ENCODE data around the gene PRTFDC1.

PRTFDC1 gene

DNA sequence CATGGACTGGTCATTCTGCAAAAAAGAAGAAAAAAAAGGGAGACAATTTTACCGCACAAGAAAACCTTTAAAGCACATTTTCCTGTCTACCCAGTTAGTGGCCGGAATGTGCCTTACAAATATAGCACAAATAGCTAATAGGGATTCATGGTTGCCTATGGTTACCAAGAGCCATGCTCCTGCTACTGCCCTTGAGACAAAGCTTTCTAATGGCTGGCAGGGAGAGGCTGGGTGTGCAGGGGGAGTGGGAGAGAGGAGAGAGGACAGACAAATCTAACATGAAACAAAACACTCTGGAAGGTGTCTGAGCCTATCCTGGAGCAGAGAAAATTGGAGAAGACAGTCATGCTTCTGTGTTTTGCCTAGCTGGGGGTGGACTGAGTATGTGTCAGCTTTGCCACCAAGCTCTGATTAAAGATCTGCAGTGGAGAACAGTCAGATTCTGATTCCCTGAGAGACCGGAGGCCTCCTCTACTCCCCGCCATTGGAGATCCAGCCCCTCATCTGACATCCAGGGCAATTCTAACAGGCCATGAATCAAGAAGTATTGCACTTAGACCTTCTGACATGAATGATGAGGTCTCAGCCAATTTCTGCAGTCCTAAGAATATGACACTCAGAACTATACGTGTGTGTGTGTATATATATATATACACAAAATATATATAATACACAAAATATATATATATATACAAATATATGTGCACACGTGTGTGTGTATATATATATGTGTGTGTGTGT is 80.2 kb downstream of the PRTFDC1 start:
- no peak for DNase-seq (ENCODE audit: low spot score)

DNA sequence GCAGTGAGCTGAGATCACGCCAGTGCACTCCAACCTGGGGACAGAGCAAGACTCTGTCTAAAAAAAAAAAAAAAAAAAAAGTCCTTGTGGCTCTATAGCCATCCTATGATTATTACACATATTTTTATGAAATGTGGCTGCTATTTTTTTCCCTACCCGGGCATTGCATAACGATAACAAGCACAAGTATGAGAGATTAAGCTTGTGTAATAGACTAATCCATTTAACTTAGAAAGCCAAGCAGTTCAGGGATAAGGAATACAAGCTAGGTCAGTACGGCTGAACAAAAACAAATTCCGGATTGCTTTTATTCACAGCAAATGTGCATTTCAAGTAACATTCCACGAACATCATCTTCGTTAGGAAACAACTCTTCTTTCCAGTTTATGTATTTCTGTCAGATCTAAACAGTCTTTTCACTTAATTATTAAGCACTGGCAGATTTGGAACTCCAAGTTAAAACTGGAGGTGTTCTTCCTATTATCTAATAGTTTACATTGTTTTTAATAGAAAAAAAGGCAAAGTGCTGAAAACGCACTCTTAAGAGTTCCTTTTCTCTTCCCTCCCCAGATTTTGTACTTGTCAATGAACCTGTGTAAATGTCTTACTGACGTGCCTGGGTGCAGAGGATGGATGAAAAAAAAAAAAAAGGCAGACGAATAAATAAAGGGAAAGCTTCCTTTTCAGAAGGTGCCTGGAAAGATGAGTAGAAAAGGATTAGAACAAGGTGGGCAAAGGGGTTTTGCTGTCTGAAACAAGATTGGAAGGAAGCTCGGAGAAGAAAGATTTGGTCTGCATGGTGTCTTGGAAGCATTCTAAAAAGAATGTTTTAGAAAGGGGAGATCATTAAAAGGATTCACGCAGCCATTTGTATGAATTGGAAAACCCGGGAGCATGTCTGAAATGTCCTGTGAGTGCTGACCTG is 81.1 kb downstream of the PRTFDC1 start:
- DNase-seq (ENCODE audit: low spot score): no peak

DNA sequence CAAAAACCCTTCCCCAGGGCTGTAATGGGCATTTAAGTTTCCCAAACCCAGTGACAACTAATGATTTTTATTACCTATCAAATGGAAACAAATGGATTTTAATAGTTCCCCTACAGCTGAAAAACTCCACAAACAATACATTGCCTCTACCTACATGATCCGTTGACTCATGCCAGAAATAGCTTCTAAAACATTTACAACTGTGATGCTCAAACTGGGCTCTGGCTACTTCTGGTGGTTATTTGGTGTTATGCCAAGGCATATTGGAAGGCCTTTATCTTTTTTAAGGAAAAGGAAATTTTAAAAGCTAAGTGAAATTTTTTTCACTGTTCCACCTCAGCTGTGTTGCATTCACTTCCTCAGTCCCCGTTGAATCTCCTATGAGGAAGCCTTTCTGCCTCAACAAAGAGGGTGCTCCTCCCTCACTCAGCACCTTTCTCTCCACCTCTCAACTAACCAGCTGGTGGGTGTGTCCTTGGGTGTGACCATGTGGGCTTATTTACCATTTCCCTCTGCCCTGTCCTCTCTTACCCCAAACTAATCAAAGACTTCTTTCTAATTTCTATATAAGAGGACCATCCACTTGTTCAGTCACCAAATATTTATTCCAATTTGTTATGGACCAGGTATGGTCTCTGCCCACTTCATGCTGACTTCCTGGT is 82.9 kb downstream of the PRTFDC1 start:
- DNase-seq (ENCODE audit: low spot score): no peak

DNA sequence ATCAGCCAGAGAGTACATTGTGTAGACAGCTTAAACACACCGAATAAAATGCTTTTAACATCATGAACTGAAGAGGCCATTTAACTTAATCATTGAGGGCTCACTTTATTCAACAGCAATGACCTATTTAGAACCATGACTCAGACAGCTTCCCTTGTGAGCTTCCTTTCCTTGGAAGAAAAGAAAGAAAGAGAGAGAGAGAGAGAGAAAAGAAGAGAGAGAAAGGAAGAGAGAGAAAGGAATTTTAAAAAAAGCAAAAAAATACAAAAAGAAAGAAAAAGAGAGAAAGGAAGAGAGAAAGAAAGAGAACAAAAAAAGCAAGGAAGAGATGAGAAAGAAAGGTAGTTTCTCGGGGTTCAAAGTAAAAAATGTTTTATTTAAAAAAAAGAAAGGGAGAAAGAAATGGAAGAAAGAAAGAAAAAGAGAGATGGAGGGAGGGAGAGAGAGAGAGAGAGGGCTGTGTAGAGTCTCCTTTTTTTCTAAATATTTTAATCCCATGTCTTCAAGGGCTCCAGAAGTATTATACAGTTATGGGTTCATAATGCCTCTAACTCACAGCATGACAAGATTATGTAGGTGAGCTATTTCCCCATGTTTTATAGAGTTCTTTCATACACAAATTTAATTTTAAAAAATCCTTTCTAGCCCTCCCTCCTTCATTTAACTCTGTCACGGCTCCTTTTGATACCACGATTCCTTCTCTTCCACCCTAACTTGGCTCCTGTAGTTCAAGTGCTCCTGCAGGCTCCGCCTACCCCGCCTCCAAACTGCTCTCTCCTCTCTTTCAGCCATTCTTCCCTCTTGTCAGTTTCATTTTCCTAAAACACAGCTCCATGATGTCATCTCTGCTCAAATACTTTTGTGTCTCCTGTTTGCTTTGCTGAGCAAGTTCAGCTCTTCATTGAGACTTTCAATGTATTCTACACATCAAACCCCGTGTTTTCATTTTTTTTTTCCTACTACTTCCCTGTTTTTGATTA is 85.5 kb downstream of the PRTFDC1 start:
- DNase-seq (ENCODE audit: low spot score): no peak

DNA sequence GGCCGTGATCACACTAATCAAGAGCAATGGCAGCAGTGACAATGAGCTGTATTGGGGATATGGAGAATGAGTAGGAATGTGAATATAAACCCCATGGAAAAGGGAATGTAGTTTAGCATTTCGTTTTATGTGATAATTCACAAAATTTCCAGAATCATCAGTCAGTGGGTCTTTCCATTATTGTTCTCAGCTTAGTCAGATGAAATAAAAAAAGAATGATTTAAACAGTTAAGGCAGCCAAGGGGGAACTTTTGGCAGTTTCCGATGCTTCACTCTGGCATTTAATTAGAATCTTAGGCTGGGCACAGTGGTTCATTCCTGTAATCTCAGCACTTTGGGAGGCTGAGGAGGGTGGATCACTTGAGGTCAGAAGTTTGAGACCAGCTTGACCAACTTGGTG is 86.6 kb downstream of the PRTFDC1 start:
- no peak for DNase-seq (ENCODE audit: low spot score)

DNA sequence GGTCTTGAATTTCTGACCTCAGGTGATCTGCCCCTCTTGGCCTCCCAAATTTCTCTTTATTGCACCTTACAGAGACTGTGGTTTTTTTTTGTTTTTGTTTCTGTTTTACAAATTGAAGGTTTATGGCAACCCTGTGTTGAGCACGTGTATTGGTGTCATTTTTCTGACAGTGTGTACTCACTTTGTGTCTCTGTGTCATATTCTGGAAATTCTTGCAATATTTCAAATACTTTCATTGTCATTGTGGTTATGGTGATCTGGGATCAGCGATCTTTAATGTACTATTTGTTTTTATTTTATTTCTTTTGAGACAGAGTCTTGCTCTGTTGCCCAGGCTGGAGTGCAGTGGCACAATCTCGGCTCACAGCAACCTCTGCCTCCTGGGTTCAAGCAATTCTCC is 89.8 kb downstream of the PRTFDC1 start:
- no peak for DNase-seq (ENCODE audit: low spot score)

DNA sequence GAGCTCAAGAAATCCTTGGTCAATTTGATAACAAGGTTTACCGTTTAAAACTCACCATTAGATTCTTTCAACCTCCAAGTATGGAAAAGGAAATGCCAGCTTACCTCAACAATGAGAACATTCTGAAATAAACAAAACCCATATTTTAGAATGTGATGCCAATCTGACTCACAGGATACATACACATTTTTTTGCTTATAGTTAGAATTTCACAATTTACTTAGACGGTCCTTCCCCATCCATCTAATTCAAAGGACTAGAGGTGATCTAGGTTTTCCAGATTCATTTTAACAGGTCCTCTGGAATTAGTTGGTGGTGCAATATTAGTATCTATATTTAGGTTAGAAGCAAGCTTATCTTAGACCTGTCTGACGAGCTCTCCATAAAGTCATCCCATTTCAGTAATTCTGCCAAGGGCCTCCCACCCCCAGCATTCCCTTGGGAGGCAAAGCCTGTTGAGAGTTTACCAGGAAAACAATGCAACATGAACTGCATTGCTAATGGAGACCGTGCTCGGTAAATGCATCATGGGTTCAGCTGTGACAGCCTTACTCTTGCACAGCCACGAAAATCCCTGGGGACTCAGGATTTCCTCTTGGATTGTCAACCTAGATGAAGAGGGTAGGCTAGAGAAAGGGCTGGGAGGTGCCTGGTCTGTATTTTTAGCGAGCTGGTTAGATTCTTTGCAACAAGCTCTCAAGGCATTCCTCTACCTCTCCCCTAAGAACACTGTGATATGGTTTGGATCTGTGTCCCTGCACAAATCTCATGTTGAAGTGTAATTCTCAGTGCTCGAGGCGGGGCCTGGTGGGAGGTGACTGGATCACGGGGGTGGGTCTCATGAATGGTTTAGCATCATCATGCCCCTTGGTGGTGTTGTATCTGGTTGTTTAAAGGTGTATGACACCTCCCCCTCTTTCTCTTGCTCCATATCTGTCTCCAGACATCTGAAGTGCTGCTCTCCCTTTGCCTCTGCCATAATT is 93.8 kb downstream of the PRTFDC1 start:
- no peak for DNase-seq (ENCODE audit: low spot score)

DNA sequence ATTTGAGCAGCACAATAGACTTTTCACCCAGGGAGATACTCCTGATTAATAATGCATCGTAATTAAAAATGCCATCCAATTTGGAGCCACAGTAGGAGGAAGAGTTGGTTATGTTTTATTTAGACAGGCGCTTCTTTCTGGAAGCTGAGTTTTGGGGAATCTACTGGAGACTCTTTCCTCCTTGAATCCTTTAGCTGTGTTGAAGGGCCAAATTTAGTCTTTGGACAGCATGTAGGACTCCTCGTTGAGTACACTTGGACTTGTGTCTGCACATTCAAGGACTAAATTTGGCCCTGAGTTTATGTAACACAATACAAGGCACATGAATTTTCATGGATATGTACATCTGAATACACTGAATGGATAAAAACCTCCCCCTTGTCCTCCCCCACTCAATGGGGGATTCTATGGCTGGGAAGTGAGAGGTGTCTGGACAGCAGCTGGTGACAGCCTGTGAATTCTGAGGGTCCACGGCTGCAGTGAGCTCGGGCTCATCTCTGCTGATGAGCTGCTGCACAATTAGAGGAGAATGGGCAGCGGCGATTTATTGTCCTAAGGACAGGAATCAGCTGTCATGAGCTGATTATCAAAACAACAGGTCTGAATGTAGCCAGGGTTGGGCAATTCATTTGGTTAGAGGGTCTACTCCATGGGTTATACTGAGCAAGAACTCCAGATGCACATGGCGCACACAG is 95.2 kb downstream of the PRTFDC1 start:
- DNase-seq (ENCODE audit: low spot score): no peak

DNA sequence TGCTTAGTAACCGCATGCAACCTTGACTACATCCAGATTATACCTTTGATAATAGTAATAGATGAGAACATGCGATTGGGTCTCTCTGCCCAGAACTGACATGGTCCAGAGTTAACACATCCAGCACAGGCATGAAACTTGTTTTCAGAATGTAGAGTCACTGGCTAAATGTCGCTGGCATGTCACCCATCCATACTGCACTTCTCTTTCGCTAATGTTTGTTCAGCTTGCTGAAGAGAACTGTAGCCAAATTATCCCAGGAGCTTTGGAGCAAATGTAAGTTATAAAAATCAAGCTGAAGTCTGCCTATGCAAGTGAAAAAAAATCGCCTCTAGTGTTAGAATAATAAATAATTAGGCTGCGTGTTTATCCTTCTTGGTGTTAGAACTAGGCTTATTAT is 98.2 kb downstream of the PRTFDC1 start:
- DNase-seq (ENCODE audit: low spot score): no peak

DNA sequence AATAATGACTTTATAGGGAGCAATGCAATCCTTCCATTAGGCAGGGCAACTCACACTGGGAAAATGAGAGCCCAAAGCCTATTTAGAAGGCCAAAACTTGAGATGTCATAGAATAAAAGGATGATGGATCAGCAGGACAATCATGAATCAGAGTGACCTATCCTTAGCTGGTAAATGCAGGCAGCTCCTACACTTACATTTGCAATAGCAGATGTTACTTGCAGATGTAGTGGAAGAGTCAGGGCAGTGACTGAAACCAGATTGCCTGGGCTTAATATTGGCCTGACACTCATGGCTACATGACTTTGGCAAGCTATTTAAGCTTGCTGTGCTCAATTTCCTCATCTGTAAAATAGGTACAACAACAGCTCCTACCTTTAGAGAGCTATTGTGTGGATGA is 98.7 kb downstream of the PRTFDC1 start:
- no peak for DNase-seq (ENCODE audit: low spot score)

DNA sequence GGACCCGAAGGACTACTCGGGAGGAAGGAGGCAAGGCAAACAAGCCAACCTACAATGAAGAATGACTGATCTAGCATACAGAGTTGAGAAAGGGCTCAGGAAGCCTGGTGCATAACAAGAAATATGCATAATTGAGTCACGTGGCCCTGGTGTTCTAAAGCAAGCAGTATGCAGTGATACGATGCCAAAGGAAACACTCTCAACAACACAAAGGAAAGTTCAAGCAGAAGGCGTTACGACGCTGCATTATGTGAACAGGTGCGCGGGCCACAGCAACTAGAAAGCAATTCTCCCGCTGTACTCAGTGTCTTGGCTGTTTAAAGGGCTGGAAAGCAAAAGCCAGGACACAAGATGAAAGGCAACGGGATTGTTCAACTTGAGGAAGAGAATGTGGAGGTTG is 100.8 kb downstream of the PRTFDC1 start:
- DNase-seq (ENCODE audit: low spot score): no peak

DNA sequence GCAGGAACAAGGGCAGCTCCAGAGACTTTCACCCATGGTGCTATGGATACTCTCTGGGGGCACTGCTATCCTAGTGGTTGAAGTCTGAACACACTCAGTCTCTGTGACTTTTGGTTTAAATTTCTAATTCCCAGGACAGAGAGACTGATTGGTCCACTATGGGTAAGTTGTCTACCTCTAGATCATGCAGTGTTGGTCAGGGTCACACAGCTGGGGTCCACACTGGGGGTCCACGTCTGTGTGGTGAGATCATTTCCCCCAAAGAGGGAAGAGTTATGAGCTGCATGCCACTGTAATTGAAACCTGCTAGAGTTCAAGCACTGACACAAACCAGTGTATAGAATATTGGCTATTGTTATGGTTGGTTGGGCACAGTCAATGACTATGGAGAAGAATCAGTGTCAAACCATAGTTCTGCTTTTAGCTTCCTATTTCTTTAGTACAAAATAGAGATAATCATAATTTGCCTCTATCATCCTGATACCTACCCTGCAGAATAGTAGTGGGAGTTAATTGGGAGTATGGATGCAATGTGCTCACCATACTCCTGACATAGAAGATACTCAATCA is 101.6 kb downstream of the PRTFDC1 start:
- no peak for DNase-seq (ENCODE audit: low spot score)

DNA sequence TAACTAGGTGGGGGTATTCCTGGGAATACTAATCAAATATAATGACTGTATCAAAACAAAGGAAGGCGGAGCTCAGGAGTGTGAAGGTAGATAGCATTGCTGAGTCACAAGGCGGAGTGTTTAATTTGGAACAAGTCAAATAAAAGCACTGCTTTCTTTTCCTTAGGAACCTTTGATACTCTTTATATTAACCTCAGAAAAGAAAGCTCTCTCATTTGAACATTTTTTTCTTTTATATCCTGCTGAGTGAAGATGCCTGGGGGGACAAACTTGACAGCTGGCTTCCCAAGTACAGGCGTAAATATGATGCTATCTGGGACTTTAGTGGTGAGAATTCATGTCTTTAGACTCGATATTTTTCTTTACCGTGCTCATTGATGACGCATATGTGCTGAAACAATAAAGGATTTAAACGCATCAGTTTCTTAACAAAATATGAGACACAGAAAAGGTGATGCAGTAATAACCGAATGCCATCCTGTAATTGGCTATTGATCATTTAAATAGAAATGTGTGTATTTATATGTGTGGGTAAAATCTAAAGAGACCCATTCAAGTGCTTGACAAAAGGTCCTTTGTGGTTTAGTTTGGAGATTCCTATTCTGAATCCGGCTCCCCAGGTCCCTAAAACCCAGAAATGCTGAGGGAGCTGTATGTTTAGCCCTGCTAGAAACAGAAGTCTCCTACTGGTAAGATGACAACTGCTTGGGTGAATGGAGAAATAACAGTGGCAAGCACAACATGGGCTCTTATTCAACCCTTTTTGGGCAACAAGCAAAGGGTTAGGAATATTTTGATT is 102.7 kb downstream of the PRTFDC1 start:
- no peak for DNase-seq (ENCODE audit: low spot score)

DNA sequence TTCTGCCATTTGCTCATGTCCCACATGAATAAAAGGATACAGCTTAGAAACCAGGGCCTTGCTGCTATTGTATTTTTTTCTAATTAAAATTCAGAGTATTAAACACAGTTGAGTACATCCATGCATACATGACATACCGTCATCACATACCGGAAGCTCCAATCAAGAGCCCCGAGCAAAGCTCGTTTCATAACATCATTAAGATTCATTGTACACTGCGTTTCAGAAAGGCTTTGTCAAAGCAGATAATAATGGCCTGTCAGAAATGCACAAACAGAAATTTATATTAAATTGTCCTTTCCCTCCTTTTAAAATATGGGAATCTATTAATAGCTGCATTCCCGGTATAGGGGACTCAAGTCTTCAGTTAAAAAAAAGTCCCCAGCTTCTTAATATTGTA is 103.4 kb downstream of the PRTFDC1 start:
- no peak for DNase-seq (ENCODE audit: low spot score)

DNA sequence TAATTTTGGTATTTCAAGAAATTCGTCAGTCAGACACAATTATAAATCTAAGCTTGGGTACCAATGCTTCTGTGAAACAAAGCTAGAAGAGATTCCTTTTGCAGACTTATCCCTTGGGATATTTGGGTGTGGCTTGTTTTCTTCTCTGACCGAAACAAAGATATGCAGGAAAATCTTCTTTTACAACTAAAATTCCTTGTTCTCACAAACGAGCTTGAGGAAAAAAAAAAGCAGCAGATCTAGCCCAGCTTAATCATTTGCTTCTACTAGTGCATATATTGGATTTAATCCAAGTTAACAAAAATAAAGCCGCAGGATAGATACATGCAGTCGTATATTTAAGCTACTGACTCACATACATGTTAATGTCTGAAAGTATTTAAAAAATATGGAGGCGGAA is 104.2 kb downstream of the PRTFDC1 start:
- DNase-seq (ENCODE audit: low spot score): no peak

DNA sequence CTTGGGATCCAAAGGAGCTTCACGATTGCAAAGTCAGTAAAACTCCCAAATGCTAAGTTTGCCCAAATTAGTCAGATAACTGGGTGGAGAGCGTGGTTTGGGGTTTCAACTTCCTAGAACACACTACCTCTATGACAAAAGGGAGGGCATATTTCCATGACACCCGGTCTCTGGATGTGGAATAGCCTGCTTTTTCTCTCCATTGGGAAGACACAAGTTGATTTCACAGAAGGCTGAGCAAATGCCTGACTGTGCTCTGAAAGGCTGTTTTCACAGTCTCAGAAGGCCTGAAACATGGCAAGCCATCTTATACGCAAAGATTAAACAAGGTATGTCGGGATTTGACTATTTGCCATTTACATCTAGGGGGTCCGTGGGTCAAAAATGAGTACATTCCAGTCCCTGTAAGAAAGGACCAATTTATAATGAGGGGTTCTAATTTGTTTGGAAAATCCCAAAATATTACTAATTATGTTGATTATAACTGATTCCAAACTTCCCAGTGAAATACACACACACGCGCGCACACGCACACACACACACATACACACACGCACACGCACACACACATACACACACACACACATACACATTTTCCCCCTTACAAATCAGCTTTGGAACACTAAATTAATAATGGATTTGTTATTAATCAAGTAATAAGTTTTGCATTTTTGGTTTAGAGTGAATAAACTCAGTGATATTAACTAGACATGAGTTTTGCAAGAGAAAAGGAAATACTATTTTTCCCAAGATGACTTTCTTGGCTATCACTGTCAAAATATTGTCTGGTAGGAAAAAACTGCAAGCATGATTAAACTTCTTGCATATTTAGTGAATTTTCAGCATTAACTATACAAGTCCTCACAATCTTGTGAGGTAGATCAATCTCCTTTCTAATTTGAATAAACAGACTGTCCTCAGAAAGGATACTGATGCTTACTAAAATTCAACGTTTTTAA is 105.0 kb downstream of the PRTFDC1 start:
- DNase-seq (ENCODE audit: low spot score): no peak

DNA sequence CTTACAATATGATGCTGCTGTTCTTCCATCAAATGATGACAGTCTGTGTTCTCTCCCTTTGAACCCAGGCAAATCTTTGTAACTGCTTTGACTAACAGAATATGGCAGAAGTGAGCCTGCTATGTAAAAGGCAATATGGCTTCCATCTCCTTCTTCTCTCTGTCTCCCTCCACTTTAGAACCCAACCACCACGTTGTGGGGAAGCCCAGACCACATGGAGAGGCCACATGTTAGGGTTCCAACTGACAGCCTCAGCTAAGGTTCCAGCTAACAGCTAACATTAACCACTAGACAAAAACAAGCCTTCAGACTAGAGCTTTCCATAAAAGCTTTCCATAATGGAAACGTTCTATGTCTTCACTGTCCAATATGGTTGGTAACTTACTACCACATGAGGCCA is 107.7 kb downstream of the PRTFDC1 start:
- DNase-seq (ENCODE audit: low spot score): no peak

All from germinal center (tissue), 1 donor.